Mononuclear cell (primary cell): Measurements from ENCODE around the gene DLGAP1. TPM values are rescaled to one million over a fixed set of nuclear protein-coding genes. Genes with fewer than 3 reads are reported as not detected.

Experiments
- H3K27me3 ChIP-seq: 2 replicates; pipeline ENCODE4 v1.6.0; 2011; ENCODE audit warnings: low read length, control low read depth; ENCODE audit not compliant: insufficient read depth
- H3K4me1 ChIP-seq: 2 replicates; pipeline ENCODE4 v1.5.1; 2011; ENCODE audit warnings: mild to moderate bottlenecking, low read length, control low read depth; ENCODE audit not compliant: insufficient read depth
- H3K4me3 ChIP-seq: 2 replicates; pipeline ENCODE4 v1.5.1; 2011; ENCODE audit warnings: mild to moderate bottlenecking, low read length, moderate library complexity
- H3K9me3 ChIP-seq: 2 replicates; pipeline ENCODE4 v1.5.1; 2011; ENCODE audit warnings: low read depth, mild to moderate bottlenecking, control low read depth, low read length
- total RNA-seq: library from RNA; depleted of rRNA; stranded (reverse); fragments of >200 nt; gene quantifications from one replicate; pipeline ENCODE4 v1.2.3, GENCODE V29; 2012

The DLGAP1 gene
- total RNA-seq, 1 donor: 0.42 TPM

DNA sequence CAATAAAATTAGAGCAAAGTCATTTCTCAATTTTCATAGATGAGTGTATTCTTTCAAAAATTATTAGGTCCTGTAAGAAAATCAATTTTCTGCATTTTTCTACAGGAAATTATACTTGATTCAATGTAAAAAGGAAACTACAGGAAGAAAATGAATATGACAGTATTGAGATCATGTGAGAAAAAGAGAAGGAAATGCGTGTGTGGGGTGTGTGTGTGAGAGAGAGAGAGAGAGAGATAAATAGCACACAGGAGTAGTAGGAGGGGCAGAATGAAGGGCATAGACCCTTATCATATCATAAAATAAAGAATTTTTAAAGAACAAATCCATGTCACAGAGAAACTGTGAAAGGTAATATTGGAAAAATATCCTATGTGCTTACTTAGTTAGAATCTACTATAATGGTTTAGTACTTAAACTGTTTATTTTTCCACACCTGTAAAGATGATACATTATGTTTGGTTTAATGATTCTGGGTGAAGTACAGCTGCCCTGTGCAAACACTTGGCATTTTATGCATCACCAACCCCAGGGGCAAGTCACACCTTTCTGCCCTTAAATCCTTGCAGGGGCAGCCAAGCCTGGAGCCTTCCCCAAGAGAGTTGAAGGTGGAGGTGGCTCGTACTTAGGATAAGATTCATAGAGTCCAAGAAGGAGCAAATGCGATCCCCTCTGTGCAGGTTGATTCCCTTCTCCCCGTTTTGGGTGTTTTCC is 728.7 kb downstream of the DLGAP1 start:
- no peak overlapping the region for H3K4me3 ChIP-seq
- peaks cover 51% of the 10 kb centered on the region for H3K4me1 ChIP-seq

DNA sequence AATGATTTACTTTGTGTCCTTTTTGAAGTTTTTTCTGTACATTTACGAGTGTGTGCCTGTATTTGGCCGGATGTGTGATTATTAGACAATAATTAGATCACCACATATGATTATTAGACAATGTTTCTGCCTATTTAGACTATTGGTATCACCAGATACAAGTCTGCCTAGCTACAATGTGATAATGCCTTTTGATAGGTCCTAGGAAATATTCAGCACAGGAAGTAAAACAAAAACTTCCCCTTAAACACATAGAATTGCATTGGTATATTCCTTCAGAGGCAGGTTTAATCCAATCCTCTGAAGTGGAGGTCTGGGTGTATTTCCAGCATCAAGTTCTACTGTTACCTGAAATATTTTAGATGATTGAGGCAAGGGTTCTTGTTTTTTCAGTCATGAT is 730.0 kb downstream of the DLGAP1 start:
- Histone ChIP-seq H3K27me3 (no peaks in the 10 kb centered on the region), H3K9me3 (no peaks in the 10 kb centered on the region), H3K4me1 (peaks cover 62% of the 10 kb centered on the region), H3K4me3 (no peak overlapping the region)

More for the DNA sequence above, 728.7 kb downstream of the DLGAP1 start:
- Histone ChIP-seq H3K27me3 (no peaks in the 10 kb centered on the region), H3K9me3 (no peaks in the 10 kb centered on the region)

DNA sequence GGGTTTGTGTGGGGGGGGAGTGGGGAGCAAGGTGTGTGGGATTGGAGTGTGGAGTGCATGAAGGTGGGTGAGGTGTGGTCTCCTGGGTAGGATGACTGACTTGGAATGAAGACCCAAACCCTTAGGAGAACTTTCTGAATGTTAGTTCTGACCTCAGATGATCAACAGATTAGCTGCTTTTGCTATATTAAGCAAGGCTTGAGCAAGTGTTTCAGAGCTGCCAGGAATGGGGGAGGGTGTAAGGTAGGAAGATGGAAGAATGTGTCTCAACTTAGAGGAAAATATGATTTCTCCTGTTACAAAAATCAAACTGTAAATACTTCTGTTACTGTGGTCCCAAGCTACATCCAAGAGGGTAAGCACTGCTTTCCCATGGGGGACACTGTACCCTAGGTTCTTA is 731.6 kb downstream of the DLGAP1 start:
- H3K27me3 ChIP-seq: no peaks in the 10 kb centered on the region
- no peaks in the 10 kb centered on the region for H3K9me3 ChIP-seq
- no peak overlapping the region for H3K4me3 ChIP-seq
- H3K4me1 ChIP-seq: peaks cover 62% of the 10 kb centered on the region

GRCh38 chr18:3722649-3723433 is 732.3 kb downstream of the DLGAP1 start:
- H3K27me3 ChIP-seq: no peaks in the 10 kb centered on the region
- H3K4me3 ChIP-seq: no peak overlapping the region
- H3K4me1 ChIP-seq: peaks cover 65% of the 10 kb centered on the region
- H3K9me3 ChIP-seq: no peaks in the 10 kb centered on the region

GRCh38 chr18:3721771-3722648 is 733.1 kb downstream of the DLGAP1 start:
- Histone ChIP-seq H3K27me3 (no peaks in the 10 kb centered on the region), H3K9me3 (no peaks in the 10 kb centered on the region), H3K4me1 (peaks cover 73% of the 10 kb centered on the region), H3K4me3 (no peak overlapping the region)

- Histone ChIP-seq H3K27me3 (no peaks in the 10 kb centered on the region), H3K4me1 (peaks cover 67% of the 10 kb centered on the region), H3K9me3 (no peaks in the 10 kb centered on the region), H3K4me3 (no peak overlapping the region)
Measured at GRCh38 chr18:3720818-3721545, 734.1 kb downstream of the DLGAP1 start.

- peaks cover 60% of the 10 kb centered on the region for H3K4me1 ChIP-seq
- no peaks in the 10 kb centered on the region for H3K27me3 ChIP-seq
- H3K4me3 ChIP-seq: no peak overlapping the region
- no peaks in the 10 kb centered on the region for H3K9me3 ChIP-seq
Measured at GRCh38 chr18:3720159-3720558, 734.9 kb downstream of the DLGAP1 start.

GRCh38 chr18:3717376-3718025 is 737.6 kb downstream of the DLGAP1 start:
- H3K27me3 ChIP-seq: no peaks in the 10 kb centered on the region
- no peaks in the 10 kb centered on the region for H3K9me3 ChIP-seq
- H3K4me3 ChIP-seq: no peak overlapping the region
- peaks cover 48% of the 10 kb centered on the region for H3K4me1 ChIP-seq

DNA sequence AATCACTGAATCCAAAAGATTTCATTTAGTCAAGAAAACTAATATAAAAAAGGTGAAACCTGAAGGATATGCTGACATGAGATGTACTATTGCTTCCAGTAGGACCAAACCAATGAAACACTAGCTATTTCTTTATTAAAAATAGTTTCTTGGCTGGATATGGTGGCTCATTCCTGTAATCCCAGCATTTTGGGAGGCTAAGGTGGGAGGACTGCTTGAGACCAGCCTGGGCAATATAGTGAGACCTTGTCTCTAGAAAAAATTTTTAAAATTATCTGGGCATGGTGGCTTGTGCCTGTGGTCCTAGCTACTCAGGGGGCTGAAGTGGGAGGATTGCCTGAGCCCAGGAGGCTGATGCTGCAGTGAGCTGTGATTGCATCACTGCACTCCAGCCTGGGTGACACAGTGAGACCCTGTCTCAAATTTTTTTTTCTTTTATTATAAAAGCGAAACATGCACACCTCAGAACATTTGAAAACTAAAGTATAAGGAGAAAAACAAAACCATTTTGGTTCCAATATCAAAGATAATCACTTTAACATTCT is 738.9 kb downstream of the DLGAP1 start:
- no peaks in the 10 kb centered on the region for H3K9me3 ChIP-seq
- H3K27me3 ChIP-seq: no peaks in the 10 kb centered on the region
- H3K4me3 ChIP-seq: no peak overlapping the region
- peaks cover 49% of the 10 kb centered on the region for H3K4me1 ChIP-seq

DNA sequence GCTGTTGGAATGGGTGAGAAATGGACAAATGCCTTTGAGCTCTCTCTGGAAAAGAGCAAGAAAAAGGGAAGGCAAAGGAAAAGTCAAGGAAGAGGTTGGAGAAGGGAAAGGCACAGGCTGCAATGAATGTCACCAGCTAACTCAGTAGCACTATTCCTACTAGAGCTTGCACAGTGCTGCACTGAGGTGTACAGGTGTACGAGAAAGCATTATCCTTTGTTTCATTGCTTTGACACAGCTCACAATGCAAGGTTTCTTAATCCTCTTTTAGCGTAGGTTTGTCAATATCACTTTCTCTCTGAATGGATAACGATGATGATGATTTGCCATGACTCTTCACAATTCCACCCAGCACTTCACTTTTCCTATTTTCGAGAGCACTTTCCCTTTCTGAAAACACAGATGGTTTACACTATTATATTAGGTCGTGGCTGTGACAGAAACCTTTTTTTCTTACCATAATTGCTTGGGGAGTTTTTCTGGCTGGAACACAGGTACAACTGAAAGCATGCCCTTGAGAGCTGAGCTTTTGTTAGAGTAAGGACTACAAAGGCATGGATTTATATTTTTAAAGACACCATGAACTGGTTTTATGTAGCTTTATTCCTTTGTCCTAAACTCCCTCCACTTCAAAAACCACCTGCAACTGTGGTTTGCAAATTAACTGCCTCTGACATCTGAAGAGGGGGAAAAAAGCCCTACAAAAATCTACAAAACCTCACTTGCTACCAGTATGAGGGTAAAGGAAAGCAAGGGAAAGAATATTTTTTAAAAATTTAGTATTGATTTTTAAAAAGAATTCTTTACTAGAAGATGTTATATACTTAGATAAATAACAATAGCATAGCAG is 739.7 kb downstream of the DLGAP1 start:
- Histone ChIP-seq H3K27me3 (no peaks in the 10 kb centered on the region), H3K4me3 (no peak overlapping the region), H3K4me1 (peaks cover 49% of the 10 kb centered on the region), H3K9me3 (no peaks in the 10 kb centered on the region)

DNA sequence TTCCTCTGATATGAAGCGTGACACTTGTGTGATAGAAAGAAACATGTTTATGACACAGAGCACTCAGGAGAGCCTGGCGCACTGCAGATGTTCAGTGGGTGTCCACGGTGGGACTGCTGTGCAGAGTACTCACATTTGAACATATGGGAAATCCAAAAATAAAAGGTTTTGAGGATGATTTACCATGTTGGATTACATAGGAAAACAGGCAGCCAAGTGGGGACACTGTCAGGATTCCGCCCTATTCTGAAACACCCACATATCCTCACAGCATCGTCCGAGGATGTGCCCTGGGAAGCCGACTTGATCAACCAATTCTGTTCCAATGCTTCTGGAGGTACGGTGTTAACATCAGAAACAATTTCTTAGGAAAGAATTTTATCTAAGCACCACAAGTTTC is 741.4 kb downstream of the DLGAP1 start:
- H3K9me3 ChIP-seq: no peaks in the 10 kb centered on the region
- H3K4me1 ChIP-seq: peaks cover 56% of the 10 kb centered on the region
- no peak overlapping the region for H3K4me3 ChIP-seq
- H3K27me3 ChIP-seq: no peaks in the 10 kb centered on the region

- Histone ChIP-seq H3K4me3 (no peak overlapping the region), H3K9me3 (no peaks in the 10 kb centered on the region), H3K4me1 (peaks cover 56% of the 10 kb centered on the region), H3K27me3 (no peaks in the 10 kb centered on the region)
Measured at GRCh38 chr18:3713166-3713565, 741.9 kb downstream of the DLGAP1 start.

DNA sequence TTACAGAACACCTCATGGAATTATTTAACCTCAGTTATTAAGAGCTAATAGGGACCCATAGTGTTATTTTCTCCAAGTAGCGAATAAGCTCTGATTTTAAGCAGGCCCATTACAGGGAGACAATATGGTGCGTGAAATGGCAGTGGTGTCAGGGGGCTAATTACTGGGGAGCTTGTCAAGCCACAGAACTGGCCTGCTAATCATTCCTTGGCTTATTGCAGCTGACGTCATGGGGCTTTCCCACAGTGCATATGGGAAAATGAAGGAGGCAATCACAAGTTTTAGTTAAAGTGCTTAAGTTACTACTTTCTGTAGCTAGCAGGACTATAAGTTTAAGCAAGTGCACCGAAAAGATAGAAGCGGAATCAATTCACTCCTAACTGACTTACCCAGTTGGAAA is 742.6 kb downstream of the DLGAP1 start:
- H3K4me3 ChIP-seq: no peak overlapping the region
- peaks cover 49% of the 10 kb centered on the region for H3K4me1 ChIP-seq
- H3K27me3 ChIP-seq: no peaks in the 10 kb centered on the region
- no peaks in the 10 kb centered on the region for H3K9me3 ChIP-seq
